GM21423 (cell line): Measurements from ENCODE around the gene BAIAP3.
"Not testable (repeated sequence)": the region's sequence is repeated elsewhere in the genome, so short reads cannot be mapped to it uniquely, and the experiment has no call there.

Experiments used
- ATAC-seq: cut with Tn5 transposase; IDR thresholded peaks from one replicate; pipeline ENCODE4 v1.9.1; 2021; ENCODE audit warnings: mild to moderate bottlenecking, moderate library complexity; ENCODE audit not compliant: unreplicated experiment

The BAIAP3 gene

GRCh38 chr16:1315081-1316032 is 18.1 kb upstream of the BAIAP3 start:
- no peak for ATAC-seq

- ATAC-seq, result no peak
These were observed 17.4 kb upstream of the BAIAP3 start for GRCh38 chr16:1316033-1316405.

- ATAC-seq, result no peak
These were observed 15.8 kb upstream of the BAIAP3 start for GRCh38 chr16:1317479-1318267.

- ATAC-seq, result no peak
These were observed 15.2 kb upstream of the BAIAP3 start for GRCh38 chr16:1318268-1318545.

GRCh38 chr16:1319041-1319440 is 14.4 kb upstream of the BAIAP3 start:
- ATAC-seq, result no peak

GRCh38 chr16:1320097-1320496 is 13.3 kb upstream of the BAIAP3 start:
- no peak for ATAC-seq

- ATAC-seq, result no peak
These were observed 12.7 kb upstream of the BAIAP3 start for GRCh38 chr16:1320658-1321240.

GRCh38 chr16:1322407-1322806 is 11.0 kb upstream of the BAIAP3 start:
- no peak for ATAC-seq

GRCh38 chr16:1323296-1324239 is 9.9 kb upstream of the BAIAP3 start:
- ATAC-seq, result no peak

GRCh38 chr16:1324286-1324826 is 9.1 kb upstream of the BAIAP3 start:
- no peak for ATAC-seq

GRCh38 chr16:1325261-1325660 is 8.2 kb upstream of the BAIAP3 start:
- no peak for ATAC-seq

- no peak for ATAC-seq
These were observed 7.6 kb upstream of the BAIAP3 start for GRCh38 chr16:1325673-1326371.

- no peak for ATAC-seq
These were observed 7.1 kb upstream of the BAIAP3 start for GRCh38 chr16:1326391-1326790.

GRCh38 chr16:1326946-1327618 is 6.4 kb upstream of the BAIAP3 start:
- ATAC-seq, result no peak

GRCh38 chr16:1327619-1327947 is 5.9 kb upstream of the BAIAP3 start:
- ATAC-seq, result no peak

- not testable (repeated sequence) for ATAC-seq
These were observed 5.3 kb upstream of the BAIAP3 start for GRCh38 chr16:1328136-1328535.

- not testable (repeated sequence) for ATAC-seq
These were observed 4.5 kb upstream of the BAIAP3 start for GRCh38 chr16:1328961-1329360.

- no peak for ATAC-seq
These were observed 3.1 kb upstream of the BAIAP3 start for GRCh38 chr16:1330260-1330914.
